Stimulated activated memory B cell treated with anti-CD40 and anti-IgM and Interleukin-4, amounts not matched to agents 10 μg/mL and 1 μg/mL and 100 μg/mL, for 72 hours (primary cell): ENCODE results near the gene ARHGAP33.
"Not testable (repeated sequence)": the region's sequence is repeated elsewhere in the genome, so short reads cannot be mapped to it uniquely, and the experiment has no call there.

Experiments used
- ATAC-seq: fragments of 150-1000 bp; cut with Tn5 transposase; 2 replicates; pipeline ENCODE4 v1.10.0; 2021
- H3K27ac Mint-ChIP-seq: one replicate; pipeline ENCODE4 v1.8.0; 2022; ENCODE audit warnings: mild to moderate bottlenecking, mixed read lengths
- H3K27me3 Mint-ChIP-seq: one replicate; pipeline ENCODE4 v1.8.0; 2022; ENCODE audit warnings: mixed read lengths
- H3K36me3 Mint-ChIP-seq: one replicate; pipeline ENCODE4 v1.8.0; 2022; ENCODE audit warnings: mixed read lengths
- H3K4me1 Mint-ChIP-seq: one replicate; pipeline ENCODE4 v1.8.0; 2022; ENCODE audit warnings: mixed read lengths
- H3K4me3 Mint-ChIP-seq: one replicate; pipeline ENCODE4 v1.8.0; 2022; ENCODE audit warnings: mild to moderate bottlenecking, moderate library complexity, mixed read lengths
- H3K9me3 Mint-ChIP-seq: one replicate; pipeline ENCODE4 v1.8.0; 2022; ENCODE audit warnings: mixed read lengths

ARHGAP33 gene

DNA sequence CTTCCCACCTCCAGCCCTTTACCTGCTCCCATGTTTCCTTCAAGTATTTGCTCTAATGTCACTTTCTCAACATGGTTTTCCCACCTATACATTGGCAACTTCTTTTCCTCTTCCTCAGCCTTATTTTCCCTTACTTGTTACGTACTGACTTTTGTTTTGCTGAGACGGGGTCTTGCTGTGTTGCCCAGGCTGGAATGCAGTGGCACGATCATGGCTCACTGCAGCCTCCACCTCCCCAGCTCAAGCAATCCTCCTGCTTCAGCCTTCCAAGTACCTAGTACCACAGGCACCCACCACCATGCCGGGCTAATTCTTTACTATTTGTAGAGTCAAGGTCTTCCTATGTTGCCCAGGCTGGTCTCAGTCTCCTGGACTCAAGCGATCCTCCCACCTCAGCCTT lies 32.3 kb downstream of the ARHGAP33 start:
- no peaks in the 10 kb centered on the region for H3K36me3 Mint-ChIP-seq
- no peak overlapping the region for H3K4me3 Mint-ChIP-seq
- H3K4me1 Mint-ChIP-seq: peaks cover 11% of the 10 kb centered on the region
- H3K9me3 Mint-ChIP-seq: no peaks in the 10 kb centered on the region
- ATAC-seq: no peak
- H3K27me3 Mint-ChIP-seq: peaks cover 46% of the 10 kb centered on the region
- no peak overlapping the region for H3K27ac Mint-ChIP-seq

DNA sequence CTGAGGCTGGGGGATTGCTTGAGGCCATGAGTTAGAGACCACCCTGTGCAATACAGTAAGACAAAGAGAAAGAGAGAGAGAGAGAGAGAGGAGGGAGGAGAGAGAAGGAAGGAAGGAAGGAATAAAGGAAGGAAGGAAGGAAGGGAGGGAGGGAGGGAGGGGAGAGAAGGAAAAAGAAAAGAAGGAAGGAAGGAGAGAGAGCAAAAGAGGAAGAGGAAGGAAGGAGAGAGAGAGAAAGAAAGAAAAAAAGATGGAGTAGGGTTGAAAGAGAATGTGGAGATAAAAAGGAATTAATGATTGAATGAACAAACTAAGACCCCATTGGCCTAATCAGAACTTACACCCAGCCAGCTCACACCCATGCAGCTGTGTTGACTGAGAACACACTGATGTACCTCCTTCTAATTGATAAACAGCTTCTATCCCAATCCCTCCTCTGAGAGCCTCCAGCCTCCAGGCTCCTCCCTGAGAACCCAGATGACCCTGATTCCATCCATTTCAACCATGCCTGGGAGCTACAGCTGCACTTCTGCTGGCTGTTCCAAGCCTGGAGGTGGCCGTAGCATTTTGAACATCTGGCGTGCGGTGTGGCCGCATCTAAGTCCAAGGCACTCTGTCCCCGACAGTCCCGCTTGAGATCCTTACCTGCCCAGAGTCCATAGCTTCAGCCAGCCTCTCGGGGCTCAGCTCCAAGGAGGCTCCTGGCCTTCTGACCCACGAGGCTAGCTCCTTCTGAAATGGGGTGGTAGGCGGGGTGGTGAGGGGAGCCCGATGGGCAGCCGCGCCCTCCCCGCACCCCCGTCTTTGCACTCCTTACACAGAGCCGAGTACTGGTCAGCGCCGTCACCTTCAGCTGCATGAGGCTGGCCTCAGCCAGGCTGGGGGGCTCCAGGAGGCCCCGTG lies 36.2 kb downstream of the ARHGAP33 start:
- H3K4me3 Mint-ChIP-seq: no peak overlapping the region
- H3K4me1 Mint-ChIP-seq: no peaks in the 10 kb centered on the region
- peaks cover 60% of the 10 kb centered on the region for H3K27me3 Mint-ChIP-seq
- ATAC-seq: peak; percentile 51
- no peaks in the 10 kb centered on the region for H3K36me3 Mint-ChIP-seq
- no peaks in the 10 kb centered on the region for H3K9me3 Mint-ChIP-seq
- H3K27ac Mint-ChIP-seq: no peak overlapping the region

DNA sequence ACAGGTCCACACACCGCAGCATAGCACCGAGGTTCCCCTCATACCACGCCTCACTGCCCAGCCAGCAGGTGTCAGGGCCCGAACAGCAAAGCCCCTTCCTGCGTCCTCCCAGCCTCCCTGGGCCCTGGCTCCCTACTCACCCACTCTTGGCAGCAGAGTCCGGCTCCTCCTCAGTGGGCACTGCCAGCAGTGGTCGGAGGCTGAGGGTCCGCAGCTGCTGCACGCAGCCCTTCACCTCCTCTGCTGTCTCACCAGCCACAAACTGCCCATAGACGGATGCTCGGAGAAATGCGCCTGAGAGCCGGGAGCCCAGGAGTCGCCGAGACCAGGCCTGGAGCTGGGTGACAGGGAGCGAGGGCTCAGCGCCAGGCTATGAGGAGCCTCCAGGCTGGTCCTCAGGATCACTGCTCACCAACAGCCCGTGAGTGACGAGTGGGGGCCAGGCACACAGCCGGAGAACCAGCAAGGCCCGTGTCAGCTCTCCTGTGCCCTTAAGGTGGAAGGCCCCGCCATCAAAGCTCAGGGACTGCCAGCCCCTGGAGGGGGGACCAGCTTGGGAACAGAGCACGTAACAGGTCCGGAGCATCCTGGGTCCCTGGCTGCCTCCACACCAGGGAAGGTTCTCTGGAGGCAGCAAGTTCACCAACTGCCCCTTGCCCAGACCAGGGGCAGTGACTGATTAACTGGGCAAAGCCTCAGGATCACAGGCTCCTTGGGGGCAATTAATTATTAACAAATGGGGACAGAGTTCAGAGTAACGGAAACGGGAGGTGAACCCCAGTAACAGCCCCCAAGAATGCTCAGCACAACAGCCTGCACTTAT lies 37.1 kb downstream of the ARHGAP33 start, which contains the start of gene PRODH2:
TSS of gene PRODH2 (minus strand) at position 626 of the 823 bp plus-strand sequence. CDS start at position 586, 40 bp downstream.
- no peaks in the 10 kb centered on the region for H3K4me1 Mint-ChIP-seq
- H3K4me3 Mint-ChIP-seq: no peak within 1 kb of the TSS
- no peaks in the 10 kb centered on the region for H3K36me3 Mint-ChIP-seq
- H3K27ac Mint-ChIP-seq: no peak within 1 kb of the TSS
- peak; percentile 27 for ATAC-seq
- H3K27me3 Mint-ChIP-seq: peaks cover 67% of the 10 kb centered on the region
- H3K9me3 Mint-ChIP-seq: no peaks in the 10 kb centered on the region

DNA sequence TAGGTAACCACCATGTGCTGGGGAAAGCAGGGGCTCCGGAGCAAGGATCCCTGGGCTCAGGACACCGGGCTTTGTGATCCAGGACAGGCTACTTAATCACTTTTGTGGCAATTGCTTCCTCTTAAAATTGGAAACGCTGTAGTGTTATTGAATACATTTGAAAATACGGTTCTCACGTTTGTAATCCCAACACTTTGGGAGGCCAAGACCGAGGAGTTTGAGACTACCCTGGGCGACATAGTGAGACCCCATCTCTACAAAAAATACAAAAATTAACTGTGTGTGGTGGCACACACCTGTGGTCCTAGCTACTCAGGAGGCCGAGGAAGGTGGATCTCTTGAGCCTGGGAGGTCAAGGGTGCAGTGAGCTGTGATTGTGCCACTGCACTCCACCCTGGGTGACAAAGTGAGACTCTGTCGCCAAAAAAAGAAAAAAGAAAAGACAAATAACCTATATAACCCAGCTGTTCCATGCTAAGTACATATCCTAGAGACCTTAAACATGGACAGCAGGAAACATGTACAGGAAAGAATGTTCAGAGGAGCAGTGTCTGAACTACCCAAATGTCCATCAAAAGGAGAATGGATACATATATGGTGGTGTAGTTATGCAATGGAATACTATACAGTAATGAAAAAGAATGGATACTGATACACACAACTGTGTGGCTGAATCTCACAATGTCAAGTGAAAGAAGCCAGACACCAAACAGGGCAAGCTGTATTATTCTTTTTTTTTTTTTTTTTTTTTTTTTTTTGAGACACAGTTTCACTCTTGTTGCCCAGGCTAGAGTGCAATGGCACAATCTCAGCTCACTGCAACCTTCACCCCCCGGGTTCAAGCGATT lies 37.9 kb downstream of the ARHGAP33 start:
- Mint-ChIP-seq H3K4me3 (no peak overlapping the region), H3K27me3 (peaks cover 67% of the 10 kb centered on the region), H3K4me1 (no peaks in the 10 kb centered on the region), H3K36me3 (no peaks in the 10 kb centered on the region), H3K9me3 (no peaks in the 10 kb centered on the region), H3K27ac (no peak overlapping the region)
- ATAC-seq: no peak

DNA sequence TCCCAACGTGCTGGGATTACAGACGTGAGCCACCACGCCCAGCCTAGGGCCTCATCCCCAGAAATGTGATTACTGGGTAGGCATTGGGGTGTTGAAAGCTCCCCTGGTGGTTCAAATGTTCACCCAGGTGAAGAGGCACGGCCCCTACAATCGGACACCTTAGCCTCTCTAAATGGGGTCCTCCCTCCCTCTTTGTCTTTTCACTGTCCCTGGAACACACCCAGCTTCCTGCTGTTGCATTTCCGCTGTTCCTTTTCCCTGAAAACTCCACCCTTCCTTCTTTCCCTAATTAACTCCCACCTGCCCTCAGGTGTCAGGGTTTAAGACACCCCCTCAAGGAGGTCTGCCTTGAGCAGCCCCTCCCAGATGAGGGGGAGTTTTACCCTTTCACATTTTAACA lies 40.9 kb downstream of the ARHGAP33 start:
- H3K9me3 Mint-ChIP-seq: no peaks in the 10 kb centered on the region
- peaks cover 54% of the 10 kb centered on the region for H3K27me3 Mint-ChIP-seq
- H3K36me3 Mint-ChIP-seq: no peaks in the 10 kb centered on the region
- H3K27ac Mint-ChIP-seq: no peak overlapping the region
- ATAC-seq: no peak
- no peaks in the 10 kb centered on the region for H3K4me1 Mint-ChIP-seq
- H3K4me3 Mint-ChIP-seq: no peak overlapping the region

DNA sequence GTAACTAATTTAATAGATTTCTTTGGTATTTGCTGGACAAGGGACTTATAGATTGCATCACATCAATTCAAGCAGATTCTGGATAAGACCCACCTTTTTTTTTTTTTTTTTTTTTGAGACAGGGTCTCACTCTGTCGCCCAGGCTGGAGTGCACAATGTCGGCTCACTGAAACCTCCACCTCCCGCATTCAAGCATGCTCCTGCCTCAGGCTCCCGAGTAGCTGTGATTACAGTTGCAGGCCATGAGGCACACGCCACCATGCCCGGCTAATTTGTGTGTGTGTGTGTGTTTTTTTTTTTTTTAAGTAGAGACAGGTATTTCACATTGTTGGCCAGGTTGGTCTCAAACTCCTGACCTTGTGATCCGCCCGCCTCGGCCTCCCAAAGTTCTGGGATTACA lies 41.5 kb downstream of the ARHGAP33 start:
- Mint-ChIP-seq H3K27ac (no peak overlapping the region), H3K4me1 (no peaks in the 10 kb centered on the region), H3K4me3 (no peak overlapping the region), H3K27me3 (peaks cover 48% of the 10 kb centered on the region), H3K36me3 (no peaks in the 10 kb centered on the region), H3K9me3 (no peaks in the 10 kb centered on the region)
- no peak for ATAC-seq

DNA sequence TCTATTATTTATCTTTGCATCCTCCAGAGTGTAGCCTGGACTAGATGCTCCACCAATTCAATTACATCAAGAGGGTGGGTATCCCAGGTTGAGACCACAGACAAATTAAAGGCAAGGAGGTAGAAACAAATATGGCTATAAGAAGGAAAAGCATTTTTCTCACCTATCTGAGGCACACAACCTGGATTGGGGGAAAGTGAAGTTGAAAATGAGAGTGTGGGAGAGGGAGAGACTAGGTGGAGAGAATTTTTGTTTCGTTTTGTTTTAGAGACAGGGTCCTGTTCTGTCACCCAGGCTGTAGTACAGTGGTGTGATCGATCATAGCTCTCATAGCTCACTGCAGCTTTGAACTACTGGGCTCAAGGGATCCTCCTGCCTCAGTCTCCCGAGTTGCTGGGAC lies 43.1 kb downstream of the ARHGAP33 start:
- Mint-ChIP-seq H3K9me3 (no peaks in the 10 kb centered on the region), H3K4me3 (no peak overlapping the region), H3K36me3 (no peaks in the 10 kb centered on the region), H3K27ac (no peak overlapping the region), H3K4me1 (no peaks in the 10 kb centered on the region), H3K27me3 (peaks cover 39% of the 10 kb centered on the region)
- no peak for ATAC-seq

DNA sequence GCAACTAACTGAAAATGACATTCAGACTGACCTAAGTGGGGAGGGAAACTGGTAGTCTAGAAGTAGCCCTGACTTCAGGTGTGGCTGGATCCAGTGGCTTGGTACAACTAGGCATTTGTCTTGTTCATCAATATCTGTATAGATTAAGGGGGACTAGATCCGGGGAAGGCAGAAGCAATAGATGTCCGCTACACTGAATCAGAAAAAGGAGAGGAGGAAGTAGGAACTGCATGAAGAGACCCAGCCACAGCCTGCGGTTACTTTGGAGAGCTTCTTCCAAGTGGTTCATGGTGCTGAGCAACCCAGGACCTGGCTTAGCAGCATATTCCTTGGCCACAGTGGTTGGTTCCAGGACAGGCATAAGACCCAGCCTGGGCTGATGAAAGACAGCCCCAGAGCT lies 47.2 kb downstream of the ARHGAP33 start:
- Mint-ChIP-seq H3K4me1 (no peaks in the 10 kb centered on the region), H3K27ac (no peak overlapping the region), H3K4me3 (no peak overlapping the region), H3K9me3 (no peaks in the 10 kb centered on the region), H3K36me3 (no peaks in the 10 kb centered on the region), H3K27me3 (peaks cover 36% of the 10 kb centered on the region)
- no peak for ATAC-seq

DNA sequence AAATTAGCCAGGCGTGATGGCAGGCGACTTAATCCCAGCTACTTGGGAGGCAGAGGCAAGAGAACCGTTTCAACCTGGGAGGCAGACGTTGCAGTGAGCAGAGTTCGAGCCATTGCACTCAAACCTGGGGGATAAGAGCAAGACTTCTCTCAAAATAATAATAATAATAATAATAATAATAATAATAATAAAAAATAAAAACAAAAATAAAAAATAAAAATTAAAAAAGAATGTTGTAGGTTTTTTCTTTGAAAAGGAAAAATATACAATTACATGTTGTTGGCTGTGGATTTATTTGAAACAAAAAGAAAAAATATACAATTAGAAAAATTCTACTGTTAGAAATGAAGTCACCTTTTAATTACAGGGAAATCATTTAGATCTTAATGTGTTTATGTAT lies 48.8 kb downstream of the ARHGAP33 start:
- Mint-ChIP-seq H3K9me3 (no peaks in the 10 kb centered on the region), H3K36me3 (no peaks in the 10 kb centered on the region), H3K4me3 (no peak overlapping the region), H3K27ac (no peak overlapping the region), H3K27me3 (peaks cover 36% of the 10 kb centered on the region), H3K4me1 (no peaks in the 10 kb centered on the region)
- no peak for ATAC-seq

DNA sequence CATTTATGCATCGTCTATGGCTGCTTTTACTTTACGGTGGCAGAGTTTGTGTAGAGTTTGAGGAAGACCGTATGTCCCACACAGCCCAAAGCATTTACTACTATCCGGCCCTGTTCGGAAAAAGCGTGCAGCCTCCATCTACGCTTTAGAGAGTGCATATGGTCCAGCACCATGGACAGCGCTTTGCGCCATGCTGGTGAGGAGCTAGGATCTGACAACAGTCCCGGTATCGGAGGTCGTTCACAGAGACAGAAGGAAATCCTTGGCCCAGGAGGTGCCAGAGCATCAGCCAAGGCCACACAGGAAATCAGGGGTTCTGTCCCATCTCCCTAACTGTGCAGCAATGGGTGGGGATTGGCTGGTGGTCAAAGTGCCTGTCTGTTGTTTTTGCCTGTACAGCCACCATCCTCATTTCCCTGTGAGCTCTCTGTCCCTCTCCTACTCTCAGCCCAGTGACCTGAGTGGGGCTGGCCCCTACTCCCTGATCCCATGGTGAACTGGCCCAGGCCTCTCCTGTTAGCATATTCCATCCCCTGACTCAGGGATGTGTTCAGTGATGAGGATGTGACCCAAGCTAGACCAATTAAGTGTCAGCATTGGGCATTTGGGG lies 53.4 kb downstream of the ARHGAP33 start:
- Mint-ChIP-seq H3K27me3 (peaks cover 69% of the 10 kb centered on the region), H3K9me3 (no peaks in the 10 kb centered on the region), H3K4me1 (no peaks in the 10 kb centered on the region), H3K27ac (no peak overlapping the region), H3K36me3 (no peaks in the 10 kb centered on the region), H3K4me3 (no peak overlapping the region)
- ATAC-seq: no peak

DNA sequence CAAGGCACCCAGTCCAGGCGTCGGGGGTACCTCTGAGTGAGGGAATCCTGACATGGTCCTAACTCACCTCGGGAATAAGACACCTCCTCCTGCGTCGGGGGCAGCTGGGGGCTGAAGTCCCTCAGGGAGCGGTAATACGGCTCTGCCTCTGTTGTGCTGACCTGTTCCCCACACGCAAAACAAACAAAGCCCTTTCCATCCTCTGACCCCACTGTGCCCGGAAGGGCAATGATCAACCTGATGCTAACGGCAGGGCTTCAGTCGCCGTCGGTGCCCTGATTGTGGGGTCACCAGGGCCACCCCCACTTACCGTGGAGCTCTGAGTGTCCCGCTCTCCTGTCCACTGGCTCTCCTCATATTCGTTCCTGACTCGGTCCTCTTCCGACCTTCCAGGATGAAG lies 55.6 kb downstream of the ARHGAP33 start:
- Mint-ChIP-seq H3K4me1 (no peaks in the 10 kb centered on the region), H3K9me3 (no peaks in the 10 kb centered on the region), H3K4me3 (no peak overlapping the region), H3K36me3 (no peaks in the 10 kb centered on the region), H3K27me3 (peaks cover 63% of the 10 kb centered on the region), H3K27ac (no peak overlapping the region)
- no peak for ATAC-seq

DNA sequence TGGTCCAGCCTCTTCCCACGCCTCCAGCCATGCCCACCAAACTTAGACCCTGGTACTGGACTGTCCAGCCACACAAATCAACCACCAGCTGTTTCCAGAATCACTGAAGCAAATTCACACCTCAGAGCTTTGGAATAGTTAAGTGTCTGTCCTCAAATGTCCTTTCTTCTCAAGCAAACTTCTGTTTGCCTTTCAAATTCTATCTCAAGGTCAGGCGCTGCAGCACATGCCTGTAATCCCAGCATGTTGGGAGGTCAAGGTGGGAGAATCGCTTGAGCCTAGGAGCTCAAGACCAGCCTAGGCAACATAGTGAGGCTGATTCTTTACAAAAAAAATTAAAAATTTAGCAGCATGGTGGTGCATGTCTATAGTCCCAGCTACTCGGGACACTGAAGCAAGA lies 56.7 kb downstream of the ARHGAP33 start:
- ATAC-seq: no peak
- no peaks in the 10 kb centered on the region for H3K36me3 Mint-ChIP-seq
- H3K4me3 Mint-ChIP-seq: no peak overlapping the region
- no peak overlapping the region for H3K27ac Mint-ChIP-seq
- H3K9me3 Mint-ChIP-seq: no peaks in the 10 kb centered on the region
- H3K27me3 Mint-ChIP-seq: peaks cover 74% of the 10 kb centered on the region
- no peaks in the 10 kb centered on the region for H3K4me1 Mint-ChIP-seq

DNA sequence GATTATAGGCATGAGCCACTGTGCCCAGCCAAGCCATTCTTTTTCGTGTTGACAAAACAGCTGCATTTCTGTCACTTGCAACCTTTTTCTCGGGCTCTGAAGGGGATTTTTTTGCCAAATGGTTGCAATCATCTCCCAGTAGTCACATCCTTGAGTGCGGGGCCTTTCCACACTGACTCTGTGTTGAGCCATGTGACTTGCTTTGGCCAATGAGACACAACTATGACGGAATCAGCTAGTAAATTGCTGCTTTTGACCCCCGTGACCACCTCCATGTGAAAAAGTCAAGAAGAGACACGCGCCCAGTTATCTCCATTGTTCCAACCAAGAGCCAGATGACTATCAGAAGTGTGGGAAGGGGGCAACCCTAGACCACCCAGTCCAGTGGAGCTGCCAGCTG lies 58.6 kb downstream of the ARHGAP33 start:
- Mint-ChIP-seq H3K4me3 (no peak overlapping the region), H3K9me3 (no peaks in the 10 kb centered on the region), H3K27ac (no peak overlapping the region), H3K4me1 (no peaks in the 10 kb centered on the region), H3K27me3 (peaks cover 64% of the 10 kb centered on the region), H3K36me3 (no peaks in the 10 kb centered on the region)
- ATAC-seq: no peak

DNA sequence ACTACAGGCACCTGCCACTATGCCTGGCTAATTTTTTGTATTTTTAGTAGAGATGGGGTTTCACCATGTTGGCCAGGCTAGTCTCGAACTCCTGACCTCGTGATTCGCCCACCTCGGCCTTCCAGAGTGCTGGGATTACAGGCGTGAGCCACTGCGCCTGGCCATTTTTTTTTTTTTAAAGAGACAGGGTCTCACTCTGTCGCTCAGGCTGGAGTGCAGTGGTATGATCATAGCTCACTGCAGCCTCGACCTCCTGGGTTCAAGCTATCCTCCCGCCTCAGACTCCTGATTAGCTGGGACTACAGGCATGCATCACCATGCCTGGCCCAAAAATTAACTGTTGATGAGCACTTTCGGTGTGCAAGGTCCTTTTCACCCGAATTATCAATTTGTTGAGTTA lies 60.7 kb downstream of the ARHGAP33 start:
- H3K4me3 Mint-ChIP-seq, H3K9me3 Mint-ChIP-seq, H3K4me1 Mint-ChIP-seq, H3K36me3 Mint-ChIP-seq, H3K27ac Mint-ChIP-seq, ATAC-seq: not testable (repeated sequence)
- peaks cover 48% of the 10 kb centered on the region for H3K27me3 Mint-ChIP-seq
